ENCODE data around the gene ALOX5AP. TPM values are rescaled to one million over a fixed set of nuclear protein-coding genes. Genes with fewer than 3 reads are reported as not detected.

ALOX5AP gene
- total and polyA plus RNA-seq, 9 of the 15 experiments (the other 6 are each of a cell fraction or from before 2014, with no cell fraction given) = 0.31 TPM; not detected in 8

DNA sequence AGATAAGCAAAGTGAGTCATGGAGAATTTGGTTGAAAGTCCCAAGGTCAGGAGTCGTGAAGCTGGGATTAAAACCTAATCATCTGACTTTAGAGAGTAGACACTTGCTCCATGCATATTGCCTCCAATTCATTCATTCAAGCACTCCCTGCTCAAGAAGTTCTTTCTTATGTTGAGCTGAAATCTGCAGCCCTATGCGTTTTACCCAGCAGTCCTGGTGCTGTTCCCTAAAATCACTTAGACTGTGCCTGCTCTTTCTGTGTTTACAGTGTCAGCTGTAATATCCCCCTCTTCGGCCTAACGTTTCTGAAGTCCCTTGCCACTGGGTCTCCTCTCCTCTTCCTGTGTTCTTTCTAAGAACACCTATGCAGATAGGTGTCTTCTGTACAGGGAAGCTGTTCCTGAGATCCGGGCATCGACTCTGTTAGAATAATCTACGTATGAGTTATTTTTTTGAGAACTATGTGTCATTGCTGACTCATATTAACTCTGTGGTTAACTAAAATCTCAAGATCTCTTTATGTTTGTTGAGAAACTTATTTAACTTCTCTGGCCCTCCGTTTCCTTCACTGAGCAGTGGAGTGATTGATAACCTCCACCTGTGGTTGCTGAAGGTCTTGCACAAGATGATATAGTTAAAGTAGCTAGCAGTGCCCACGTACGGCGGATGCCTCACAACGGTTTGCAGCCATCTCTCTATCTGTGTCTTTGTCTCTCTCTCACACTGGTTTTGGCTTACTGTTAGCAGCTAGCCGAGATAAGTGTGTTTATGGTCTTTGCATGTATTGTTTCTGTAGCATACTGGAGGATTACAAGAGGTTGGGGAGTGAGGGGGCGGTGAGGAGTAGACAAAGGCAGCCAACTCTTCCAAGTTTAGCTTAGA is 4.7 kb downstream of the ALOX5AP start:
- intact Hi-C loops (cut with micrococcal nuclease) = no loop called here
- ATAC-seq (no peak; the same call in 2 of the 3 replicates), DNase-seq (ENCODE audit: extremely low read depth in 1 of 4, low spot score in 3 of 4) (peak in 1 of 4 experiments; percentile 8), FAIRE-seq (no peak)
- ChIA-PET POLR2A (no interaction called here), CTCF (ENCODE audit: low intra/inter-chr PET ratio) (no interaction called here)
- Histone ChIP-seq H3K4me3 (no peak overlapping the region), H3K79me2 (ENCODE audit: control insufficient read depth, insufficient read depth, low read length) (no peaks in the 10 kb centered on the region), H3K9me3 (replicated peaks; ENCODE audit: control insufficient read depth, insufficient read depth, low read depth, low read length) (no peaks in the 10 kb centered on the region), H3K4me2 (ENCODE audit: insufficient read depth, low read length) (no peak overlapping the region), H3K4me1 (replicated peaks in 1 of 2; ENCODE audit: control insufficient read depth in 2 of 2, insufficient read depth in 2 of 2, low read length in 2 of 2) (no peaks in the 10 kb centered on the region), H3K36me3 (ENCODE audit: control insufficient read depth, insufficient read depth, low read length) (no peaks in the 10 kb centered on the region), H4K20me1 (replicated peaks; ENCODE audit: control insufficient read depth, insufficient read depth, low read length) (no peaks in the 10 kb centered on the region), H3K9ac (ENCODE audit: insufficient read depth in 1 of 2, low read depth in 2 of 2, low read length in 2 of 2) (no peak overlapping the region), H3K27ac (ENCODE audit: extremely low read depth, low read depth, low read length) (no peak overlapping the region), H2AFZ (ENCODE audit: low read depth, low read length) (no peak overlapping the region), H3K27me3 (ENCODE audit: control insufficient read depth in 2 of 2, insufficient read depth in 2 of 2, low read length in 2 of 2) (peaks cover 3 to 22% of the 10 kb centered on the region in 2 experiments; a peak in 3 of 5 replicates), H3K9me1 (ENCODE audit: control insufficient read depth, insufficient read depth, low read length) (no peaks in the 10 kb centered on the region)
- no TSS peak for BruUV-seq (replicated peaks)
- peak; percentile 45; the same call in 1 of the 2 replicates for TF ChIP-seq SOX6 (IDR thresholded peaks at IDR 0.05)
- no peak for TF ChIP-seq TCF7L2 (IDR thresholded peaks at IDR 0.05; ENCODE audit: low read depth, low read length)
- TF ChIP-seq OTX1 (CRISPR knock-in tag; IDR thresholded peaks at IDR 0.05) = no peak
- no peak for TF ChIP-seq ZNF239 (CRISPR knock-in tag; IDR thresholded peaks at IDR 0.05)
- TF ChIP-seq EZH2 (IDR thresholded peaks at IDR 0.05; ENCODE audit: borderline replicate concordance, low read depth, low read length) = no peak
- TF ChIP-seq CBFA2T3 (IDR thresholded peaks at IDR 0.05) = peak; percentile 38
- peak; percentile 91 for TF ChIP-seq FOSL1 (tag; conservative IDR thresholded peaks at IDR 0.05)
- TF ChIP-seq TAL1 (IDR thresholded peaks at IDR 0.05) = no peak
- TF ChIP-seq ZNF311 (CRISPR knock-in tag; IDR thresholded peaks at IDR 0.05) = no peak
- peak; percentile 44; the same call in 1 of the 2 replicates for TF ChIP-seq EGR1 (conservative IDR thresholded peaks at IDR 0.05)
- TF ChIP-seq HMBOX1 (IDR thresholded peaks at IDR 0.05) = peak; percentile 89
- no peak for TF ChIP-seq SRSF3 (IDR thresholded peaks at IDR 0.05; ENCODE audit: insufficient read depth, low read length)
- no peak for TF ChIP-seq ATF1 (CRISPR knock-in tag; IDR thresholded peaks at IDR 0.05)
- TF ChIP-seq ATF1 (tag; IDR thresholded peaks at IDR 0.05) = no peak
- peak; percentile 30; the same call in 1 of the 2 replicates for TF ChIP-seq ATF3 (IDR thresholded peaks at IDR 0.05)
- TF ChIP-seq ATF3 (CRISPR knock-in tag; conservative IDR thresholded peaks at IDR 0.05) = no peak
- no peak for TF ChIP-seq HNRNPL (IDR thresholded peaks at IDR 0.05; ENCODE audit: low read depth, low read length)
- no peak for TF ChIP-seq ZNF561 (CRISPR knock-in tag; conservative IDR thresholded peaks at IDR 0.05)
- in situ Hi-C loops (cut with MboI) = no loop called here
- WGBS (ENCODE audit: insufficient coverage, low coverage, missing lambda C conversion rate) = 1% methylated on average over 11 of the region's 14 CpGs

Data from K562 (cell line).